ENCODE data around the gene RNF152. TPM values are rescaled to one million over a fixed set of nuclear protein-coding genes. Genes with fewer than 3 reads are reported as not detected.

RNF152 gene
- total RNA-seq, 1 experiment from 2014 or later = 0.18 TPM

DNA sequence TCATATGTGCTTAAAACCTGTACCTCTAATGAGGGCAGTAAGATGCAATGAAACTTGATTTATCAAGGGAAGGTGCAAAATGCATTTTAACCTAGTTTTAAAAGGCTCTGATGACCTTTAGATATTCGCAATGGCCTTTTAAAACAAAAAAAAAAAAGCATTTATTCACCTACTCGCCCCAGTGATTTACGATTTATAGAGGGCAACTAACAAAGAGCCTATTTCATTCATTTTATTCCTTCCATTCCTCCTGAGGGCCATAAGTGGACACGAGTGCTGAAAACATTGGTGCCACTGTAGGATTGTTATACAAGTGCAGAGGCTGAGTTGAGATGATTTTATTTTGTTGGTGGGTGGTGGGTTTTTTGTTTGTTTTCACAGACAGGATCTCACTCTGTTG lies 48.1 kb downstream of the RNF152 start:
- ChIA-PET CTCF (no interaction called here), POLR2A (no interaction called here)
- H3K27me3 ChIP-seq (ENCODE audit: control insufficient read depth, insufficient read depth, low read length) = no peaks in the 10 kb centered on the region
- no peak overlapping the region for H3K27ac ChIP-seq (ENCODE audit: low read length)
- intact Hi-C loops (cut with micrococcal nuclease; ENCODE audit: unreplicated experiment) = no loop called here
- H3K4me3 ChIP-seq (ENCODE audit: low read depth in 2 of 2, low read length in 2 of 2) = no peak overlapping the region
- DNase-seq (ENCODE audit: low read depth, low spot score) (no peak), ATAC-seq (no peak)
- in situ Hi-C loops (cut with HindIII; ENCODE audit: low pct_unique_long_range_greater_than_20kb, low sequenced_read_pairs) = no loop called here
- no peaks in the 10 kb centered on the region for H3K9me3 ChIP-seq (ENCODE audit: control insufficient read depth, insufficient read depth, low read depth, low read length)
- no TSS peak for BruUV-seq (replicated peaks)
- H3K4me1 ChIP-seq (ENCODE audit: control insufficient read depth, insufficient read depth, low read length) = no peaks in the 10 kb centered on the region
- H3K36me3 ChIP-seq (ENCODE audit: control insufficient read depth, insufficient read depth, low read length) = no peaks in the 10 kb centered on the region
- no peak for TF ChIP-seq TCF7L2 (IDR thresholded peaks at IDR 0.05; ENCODE audit: low read depth, low read length)
- TF ChIP-seq POLR2AphosphoS5 (IDR thresholded peaks at IDR 0.05; ENCODE audit: low read depth, low read length) = no peak
- no peak for TF ChIP-seq SIN3A (IDR thresholded peaks at IDR 0.05; ENCODE audit: borderline replicate concordance, insufficient read depth, low read depth, low read length)
- TF ChIP-seq, protein P1, sequence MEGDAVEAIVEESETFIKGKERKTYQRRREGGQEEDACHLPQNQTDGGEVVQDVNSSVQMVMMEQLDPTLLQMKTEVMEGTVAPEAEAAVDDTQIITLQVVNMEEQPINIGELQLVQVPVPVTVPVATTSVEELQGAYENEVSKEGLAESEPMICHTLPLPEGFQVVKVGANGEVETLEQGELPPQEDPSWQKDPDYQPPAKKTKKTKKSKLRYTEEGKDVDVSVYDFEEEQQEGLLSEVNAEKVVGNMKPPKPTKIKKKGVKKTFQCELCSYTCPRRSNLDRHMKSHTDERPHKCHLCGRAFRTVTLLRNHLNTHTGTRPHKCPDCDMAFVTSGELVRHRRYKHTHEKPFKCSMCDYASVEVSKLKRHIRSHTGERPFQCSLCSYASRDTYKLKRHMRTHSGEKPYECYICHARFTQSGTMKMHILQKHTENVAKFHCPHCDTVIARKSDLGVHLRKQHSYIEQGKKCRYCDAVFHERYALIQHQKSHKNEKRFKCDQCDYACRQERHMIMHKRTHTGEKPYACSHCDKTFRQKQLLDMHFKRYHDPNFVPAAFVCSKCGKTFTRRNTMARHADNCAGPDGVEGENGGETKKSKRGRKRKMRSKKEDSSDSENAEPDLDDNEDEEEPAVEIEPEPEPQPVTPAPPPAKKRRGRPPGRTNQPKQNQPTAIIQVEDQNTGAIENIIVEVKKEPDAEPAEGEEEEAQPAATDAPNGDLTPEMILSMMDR (IDR thresholded peaks at IDR 0.05) = no peak
- TF ChIP-seq, protein P2, sequence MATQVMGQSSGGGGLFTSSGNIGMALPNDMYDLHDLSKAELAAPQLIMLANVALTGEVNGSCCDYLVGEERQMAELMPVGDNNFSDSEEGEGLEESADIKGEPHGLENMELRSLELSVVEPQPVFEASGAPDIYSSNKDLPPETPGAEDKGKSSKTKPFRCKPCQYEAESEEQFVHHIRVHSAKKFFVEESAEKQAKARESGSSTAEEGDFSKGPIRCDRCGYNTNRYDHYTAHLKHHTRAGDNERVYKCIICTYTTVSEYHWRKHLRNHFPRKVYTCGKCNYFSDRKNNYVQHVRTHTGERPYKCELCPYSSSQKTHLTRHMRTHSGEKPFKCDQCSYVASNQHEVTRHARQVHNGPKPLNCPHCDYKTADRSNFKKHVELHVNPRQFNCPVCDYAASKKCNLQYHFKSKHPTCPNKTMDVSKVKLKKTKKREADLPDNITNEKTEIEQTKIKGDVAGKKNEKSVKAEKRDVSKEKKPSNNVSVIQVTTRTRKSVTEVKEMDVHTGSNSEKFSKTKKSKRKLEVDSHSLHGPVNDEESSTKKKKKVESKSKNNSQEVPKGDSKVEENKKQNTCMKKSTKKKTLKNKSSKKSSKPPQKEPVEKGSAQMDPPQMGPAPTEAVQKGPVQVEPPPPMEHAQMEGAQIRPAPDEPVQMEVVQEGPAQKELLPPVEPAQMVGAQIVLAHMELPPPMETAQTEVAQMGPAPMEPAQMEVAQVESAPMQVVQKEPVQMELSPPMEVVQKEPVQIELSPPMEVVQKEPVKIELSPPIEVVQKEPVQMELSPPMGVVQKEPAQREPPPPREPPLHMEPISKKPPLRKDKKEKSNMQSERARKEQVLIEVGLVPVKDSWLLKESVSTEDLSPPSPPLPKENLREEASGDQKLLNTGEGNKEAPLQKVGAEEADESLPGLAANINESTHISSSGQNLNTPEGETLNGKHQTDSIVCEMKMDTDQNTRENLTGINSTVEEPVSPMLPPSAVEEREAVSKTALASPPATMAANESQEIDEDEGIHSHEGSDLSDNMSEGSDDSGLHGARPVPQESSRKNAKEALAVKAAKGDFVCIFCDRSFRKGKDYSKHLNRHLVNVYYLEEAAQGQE (IDR thresholded peaks at IDR 0.05; ENCODE audit: insufficient read depth in 1 of 2, low read depth in 2 of 2, low read length in 1 of 2) = no peak

GRCh38 chr18:61842146-61842545 lies 50.7 kb downstream of the RNF152 start:
- ATAC-seq (no peak), DNase-seq (ENCODE audit: low read depth, low spot score) (no peak)
- intact Hi-C loops (cut with micrococcal nuclease; ENCODE audit: unreplicated experiment) = no loop called here
- in situ Hi-C loops (cut with HindIII; ENCODE audit: low pct_unique_long_range_greater_than_20kb, low sequenced_read_pairs) = no loop called here
- Histone ChIP-seq H3K4me3 (ENCODE audit: low read depth in 2 of 2, low read length in 2 of 2) (no peak overlapping the region), H3K27me3 (ENCODE audit: control insufficient read depth, insufficient read depth, low read length) (no peaks in the 10 kb centered on the region), H3K27ac (ENCODE audit: low read length) (no peak overlapping the region), H3K9me3 (ENCODE audit: control insufficient read depth, insufficient read depth, low read depth, low read length) (no peaks in the 10 kb centered on the region), H3K4me1 (ENCODE audit: control insufficient read depth, insufficient read depth, low read length) (no peaks in the 10 kb centered on the region), H3K36me3 (ENCODE audit: control insufficient read depth, insufficient read depth, low read length) (no peaks in the 10 kb centered on the region)
- ChIA-PET CTCF (no interaction called here), POLR2A (no interaction called here)
- TF ChIP-seq, protein P1 (IDR thresholded peaks at IDR 0.05) = no peak
- no TSS peak for BruUV-seq (replicated peaks)

DNA sequence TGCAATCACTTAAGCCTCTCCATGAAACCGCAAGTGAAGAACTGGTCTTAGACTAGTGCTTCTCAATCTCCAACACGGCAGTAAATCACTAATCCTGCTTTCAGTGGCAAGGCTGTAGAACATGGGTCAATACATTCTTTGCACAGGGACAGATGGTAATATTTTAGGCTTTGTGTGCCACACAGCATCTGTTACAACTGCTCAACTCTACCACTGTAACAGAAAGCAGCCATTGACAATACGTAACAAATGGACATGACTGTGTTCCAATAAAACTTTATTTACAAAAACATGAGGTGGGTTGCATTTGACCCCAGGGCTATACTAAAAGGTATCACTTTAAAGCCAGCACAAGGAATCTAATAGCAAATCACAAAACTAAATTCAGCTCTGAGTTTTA lies 51.1 kb downstream of the RNF152 start:
- POLR2A ChIA-PET = no interaction called here

More for the DNA sequence above, 51.1 kb downstream of the RNF152 start:
- H3K4me3 ChIP-seq (ENCODE audit: low read depth in 2 of 2, low read length in 2 of 2) = no peak overlapping the region
- no peak overlapping the region for H3K27ac ChIP-seq (ENCODE audit: low read length)
- BruUV-seq (replicated peaks) = no TSS peak
- no peak for ATAC-seq
- no peaks in the 10 kb centered on the region for H3K36me3 ChIP-seq (ENCODE audit: control insufficient read depth, insufficient read depth, low read length)
- H3K9me3 ChIP-seq (ENCODE audit: control insufficient read depth, insufficient read depth, low read depth, low read length) = no peaks in the 10 kb centered on the region
- in situ Hi-C loops (cut with HindIII; ENCODE audit: low pct_unique_long_range_greater_than_20kb, low sequenced_read_pairs) = no loop called here
- no peak for DNase-seq (ENCODE audit: low read depth, low spot score)
- intact Hi-C loops (cut with micrococcal nuclease; ENCODE audit: unreplicated experiment) = no loop called here
- CTCF ChIA-PET = no interaction called here
- no peaks in the 10 kb centered on the region for H3K4me1 ChIP-seq (ENCODE audit: control insufficient read depth, insufficient read depth, low read length)
- no peaks in the 10 kb centered on the region for H3K27me3 ChIP-seq (ENCODE audit: control insufficient read depth, insufficient read depth, low read length)
- TF ChIP-seq, protein P1 (IDR thresholded peaks at IDR 0.05) = no peak
- TF ChIP-seq SIN3A (IDR thresholded peaks at IDR 0.05; ENCODE audit: borderline replicate concordance, insufficient read depth, low read depth, low read length) (no peak), POLR2AphosphoS5 (IDR thresholded peaks at IDR 0.05; ENCODE audit: low read depth, low read length) (no peak), TCF7L2 (IDR thresholded peaks at IDR 0.05; ENCODE audit: low read depth, low read length) (no peak)
- TF ChIP-seq, protein P2 (IDR thresholded peaks at IDR 0.05; ENCODE audit: insufficient read depth in 1 of 2, low read depth in 2 of 2, low read length in 1 of 2) = no peak

Measured in Panc1 (cell line).